ENCODE results near the gene PILRB. TPM values are rescaled to one million over a fixed set of nuclear protein-coding genes. Genes with fewer than 3 reads are reported as not detected.
A peak's percentile ranks its signal among the peaks of the same experiment; 100 is the strongest.
"Not testable (repeated sequence)": the region's sequence is repeated elsewhere in the genome, so short reads cannot be mapped to it uniquely, and the experiment has no call there.

The PILRB gene
- total and polyA plus RNA-seq, 5 donors = 13.2 to 18.1 (median 14.0) TPM

- ATAC-seq = not testable (repeated sequence)
These were observed 13.8 kb upstream of the PILRB start for GRCh38 chr7:100344124-100344559.

GRCh38 chr7:100344560-100345287, 13.2 kb upstream of the PILRB start:
- H3K9me3 ChIP-seq (ENCODE audit: control insufficient read depth, low read length); H3K27me3 ChIP-seq (ENCODE audit: control insufficient read depth, insufficient read depth); H3K4me3 ChIP-seq (ENCODE audit: low read length); H3K4me1 ChIP-seq (ENCODE audit: control insufficient read depth, insufficient read depth, low read length); intact Hi-C loops (cut with DNase I): not testable (repeated sequence)
- WGBS = 60% methylated on average over 9 of the region's 13 CpGs
- ATAC-seq = peak; percentile 85
- DNase-seq = peak in 2 of 3 donors; percentile 56 to 73
- peak overlapping the region; percentile 15 for H3K27ac ChIP-seq (ENCODE audit: low read length)

More at GRCh38 chr7:100344124-100344559, 13.8 kb upstream of the PILRB start:
- H3K4me3 ChIP-seq (ENCODE audit: low read length); H3K9me3 ChIP-seq (ENCODE audit: control insufficient read depth, low read length); H3K27ac ChIP-seq (ENCODE audit: low read length); H3K4me1 ChIP-seq (ENCODE audit: control insufficient read depth, insufficient read depth, low read length); intact Hi-C loops (cut with DNase I); H3K27me3 ChIP-seq (ENCODE audit: control insufficient read depth, insufficient read depth); DNase-seq: not testable (repeated sequence)
- WGBS = 82% methylated on average over 3 of the region's 4 CpGs

- H3K4me1 ChIP-seq (ENCODE audit: control insufficient read depth, insufficient read depth, low read length); H3K4me3 ChIP-seq (ENCODE audit: low read length); intact Hi-C loops (cut with DNase I); H3K9me3 ChIP-seq (ENCODE audit: control insufficient read depth, low read length); H3K27me3 ChIP-seq (ENCODE audit: control insufficient read depth, insufficient read depth); H3K27ac ChIP-seq (ENCODE audit: low read length): not testable (repeated sequence)
- peak; percentile 80 to 92 (median 89) for DNase-seq
- WGBS = 0% methylated on average over 3 of the region's 5 CpGs
- ATAC-seq = peak; percentile 27 to 77
These were observed 12.6 kb upstream of the PILRB start for GRCh38 chr7:100345288-100345672.

GRCh38 chr7:100346921-100347320, 11.0 kb upstream of the PILRB start:
- ATAC-seq = no peak
- DNase-seq = no peak
- intact Hi-C loops (cut with DNase I) = no loop called here
- Histone ChIP-seq H3K27me3 (ENCODE audit: control insufficient read depth, insufficient read depth) (no peaks in the 10 kb centered on the region), H3K27ac (ENCODE audit: low read length) (no peak overlapping the region), H3K4me3 (ENCODE audit: low read length) (no peak overlapping the region), H3K9me3 (ENCODE audit: control insufficient read depth, low read length) (no peaks in the 10 kb centered on the region), H3K4me1 (ENCODE audit: control insufficient read depth, insufficient read depth, low read length) (no peaks in the 10 kb centered on the region)

GRCh38 chr7:100348805-100349204, 9.1 kb upstream of the PILRB start:
- ATAC-seq (no peak), DNase-seq (no peak)
- no peak overlapping the region for H3K4me3 ChIP-seq (ENCODE audit: low read length)
- no peaks in the 10 kb centered on the region for H3K27me3 ChIP-seq (ENCODE audit: control insufficient read depth, insufficient read depth)
- no peak overlapping the region for H3K27ac ChIP-seq (ENCODE audit: low read length)
- H3K9me3 ChIP-seq (ENCODE audit: control insufficient read depth, low read length) = no peaks in the 10 kb centered on the region
- no peaks in the 10 kb centered on the region for H3K4me1 ChIP-seq (ENCODE audit: control insufficient read depth, insufficient read depth, low read length)
- intact Hi-C loops (cut with DNase I) = no loop called here

- DNase-seq (no peak), ATAC-seq (no peak)
- no peak overlapping the region for H3K27ac ChIP-seq (ENCODE audit: low read length)
- no peaks in the 10 kb centered on the region for H3K27me3 ChIP-seq (ENCODE audit: control insufficient read depth, insufficient read depth)
- no peaks in the 10 kb centered on the region for H3K4me1 ChIP-seq (ENCODE audit: control insufficient read depth, insufficient read depth, low read length)
- no peak overlapping the region for H3K4me3 ChIP-seq (ENCODE audit: low read length)
- no peaks in the 10 kb centered on the region for H3K9me3 ChIP-seq (ENCODE audit: control insufficient read depth, low read length)
- WGBS = 91% methylated on average over 6 of the region's 6 CpGs
- intact Hi-C loops (cut with DNase I) = no loop called here
These were observed 8.2 kb upstream of the PILRB start for GRCh38 chr7:100349757-100350156.

- 88% methylated on average over 6 of the region's 6 CpGs for WGBS
- H3K4me3 ChIP-seq (ENCODE audit: low read length) = no peak overlapping the region
- no peaks in the 10 kb centered on the region for H3K4me1 ChIP-seq (ENCODE audit: control insufficient read depth, insufficient read depth, low read length)
- intact Hi-C loops (cut with DNase I) = no loop called here
- DNase-seq (no peak), ATAC-seq (no peak)
- no peaks in the 10 kb centered on the region for H3K9me3 ChIP-seq (ENCODE audit: control insufficient read depth, low read length)
- no peak overlapping the region for H3K27ac ChIP-seq (ENCODE audit: low read length)
- H3K27me3 ChIP-seq (ENCODE audit: control insufficient read depth, insufficient read depth) = no peaks in the 10 kb centered on the region
These were observed 6.3 kb upstream of the PILRB start for GRCh38 chr7:100351657-100352058.

- H3K27me3 ChIP-seq (ENCODE audit: control insufficient read depth, insufficient read depth); intact Hi-C loops (cut with DNase I); H3K4me1 ChIP-seq (ENCODE audit: control insufficient read depth, insufficient read depth, low read length); H3K9me3 ChIP-seq (ENCODE audit: control insufficient read depth, low read length); DNase-seq; H3K27ac ChIP-seq (ENCODE audit: low read length); ATAC-seq; H3K4me3 ChIP-seq (ENCODE audit: low read length): not testable (repeated sequence)
- 87% methylated on average over 18 of the region's 18 CpGs for WGBS
These were observed 5.6 kb upstream of the PILRB start for GRCh38 chr7:100352230-100352781.

GRCh38 chr7:100352984-100353684, 4.8 kb upstream of the PILRB start:
- no peaks in the 10 kb centered on the region for H3K27me3 ChIP-seq (ENCODE audit: control insufficient read depth, insufficient read depth)
- WGBS = 92% methylated on average over 16 of the region's 16 CpGs
- H3K4me3 ChIP-seq (ENCODE audit: low read length) = no peak overlapping the region
- DNase-seq (no peak), ATAC-seq (peak in 1 of 2 donors; percentile 5)
- intact Hi-C loops (cut with DNase I) = no loop called here
- no peak overlapping the region for H3K27ac ChIP-seq (ENCODE audit: low read length)
- H3K4me1 ChIP-seq (ENCODE audit: control insufficient read depth, insufficient read depth, low read length) = no peaks in the 10 kb centered on the region
- H3K9me3 ChIP-seq (ENCODE audit: control insufficient read depth, low read length) = no peaks in the 10 kb centered on the region

- no peaks in the 10 kb centered on the region for H3K9me3 ChIP-seq (ENCODE audit: control insufficient read depth, low read length)
- H3K27me3 ChIP-seq (ENCODE audit: control insufficient read depth, insufficient read depth) = no peaks in the 10 kb centered on the region
- intact Hi-C loops (cut with DNase I) = no loop called here
- H3K4me3 ChIP-seq (ENCODE audit: low read length) = no peak overlapping the region
- ATAC-seq (no peak), DNase-seq (no peak)
- no peaks in the 10 kb centered on the region for H3K4me1 ChIP-seq (ENCODE audit: control insufficient read depth, insufficient read depth, low read length)
- no peak overlapping the region for H3K27ac ChIP-seq (ENCODE audit: low read length)
- 87% methylated on average over 6 of the region's 6 CpGs for WGBS
These were observed 4.1 kb upstream of the PILRB start for GRCh38 chr7:100353685-100354330.
